ENCODE measurements around the gene HDAC11.

GRCh38 chr3:13547591-13548371 lies 67.7 kb downstream of the HDAC11 start:
- TF ChIP-seq CTCF (IDR thresholded peaks at IDR 0.05; ENCODE audit: low read length), result no peak
- no peak for TF ChIP-seq EZH2 (optimal IDR thresholded peaks at IDR 0.05; ENCODE audit: low read depth, low read length)

Measured in MM.1S (cell line).